A673 (cell line): ENCODE results near the gene KRT15. TPM values are rescaled to one million over a fixed set of nuclear protein-coding genes. Genes with fewer than 3 reads are reported as not detected.

Source experiments
- Bru-seq: library from RNA; stranded (reverse); fragments of 400-500 nt; gene quantifications from one replicate; lab custom pipeline; 2021; lab: Mats Ljungman, UMichigan
- BruChase-seq, 2 experiments: library from RNA; stranded (reverse); fragments of 400-500 nt; gene quantifications; one replicate each; lab custom pipeline; 2021; lab: Mats Ljungman, UMichigan
- BruUV-seq: library from RNA; stranded (reverse); fragments of 400-500 nt; replicated peaks from 2 replicates; lab custom pipeline; 2021; lab: Mats Ljungman, UMichigan
- CTCF ChIA-PET: fragments of 300-600 bp; sonication (Branson Sonifier 250); formaldehyde crosslinking; loops from one replicate; lab custom pipeline; 2022; ENCODE audit warnings: antibody characterized with exemption; lab: Charles Lee
- POLR2A ChIA-PET: fragments of 300-600 bp; sonication (Branson Sonifier 250); formaldehyde crosslinking; loops from one replicate; lab custom pipeline; 2022; ENCODE audit warnings: antibody characterized with exemption; ENCODE audit not compliant: low non-redundant PET; lab: Charles Lee
- DNase-seq: peaks from one replicate; pipeline ENCODE4 v3.0.0-alpha.2; 2015; ENCODE audit warnings: low spot score
- H3K27ac ChIP-seq: fragments of 200-600 bp; sonication (generic); 2 replicates; pipeline ENCODE4 v1.5.1; 2016; ENCODE audit warnings: mixed run types, low read depth, mild to moderate bottlenecking, mixed read lengths, antibody characterized with exemption, low read length; ENCODE audit not compliant: poor library complexity, severe bottlenecking
- H3K27me3 ChIP-seq: fragments of 200-600 bp; sonication (generic); replicated peaks from 2 replicates; pipeline ENCODE4 v1.6.1; 2017; ENCODE audit warnings: mixed run types, low read depth, mild to moderate bottlenecking, mixed read lengths, antibody characterized with exemption, low read length; ENCODE audit not compliant: insufficient read depth, poor library complexity
- H3K36me3 ChIP-seq: fragments of 200-600 bp; sonication (generic); 2 replicates; pipeline ENCODE4 v1.6.1; 2016; ENCODE audit warnings: mixed run types, mild to moderate bottlenecking, mixed read lengths, antibody characterized with exemption, low read length; ENCODE audit not compliant: insufficient read depth, poor library complexity, severe bottlenecking
- H3K4me1 ChIP-seq: fragments of 200-600 bp; sonication (generic); 2 replicates; pipeline ENCODE4 v1.6.1; 2017; ENCODE audit warnings: mixed run types, mild to moderate bottlenecking, mixed read lengths, antibody characterized with exemption, low read length; ENCODE audit not compliant: insufficient read depth, poor library complexity, severe bottlenecking
- H3K4me3 ChIP-seq: fragments of 200-600 bp; sonication (generic); 2 replicates; pipeline ENCODE4 v1.5.1; 2016; ENCODE audit warnings: low read depth, mixed run types, mild to moderate bottlenecking, mixed read lengths, low read length; ENCODE audit not compliant: poor library complexity, severe bottlenecking
- H3K9me3 ChIP-seq: fragments of 200-600 bp; sonication (generic); 2 replicates; pipeline ENCODE4 v1.6.1; 2016; ENCODE audit warnings: mixed run types, low read depth, mild to moderate bottlenecking, mixed read lengths, antibody characterized with exemption, low read length; ENCODE audit not compliant: poor library complexity, severe bottlenecking
- CTCF ChIP-seq: fragments of 300-800, 200-600 bp; sonication (generic); conservative IDR thresholded peaks from 2 replicates; pipeline ENCODE4 v1.5.1; 2017; ENCODE audit warnings: low read depth, mild to moderate bottlenecking, antibody characterized with exemption, low read length, moderate library complexity, mixed read lengths
- EZH2 ChIP-seq: fragments of 200-600 bp; sonication (generic); IDR thresholded peaks from 2 replicates; pipeline ENCODE4 v1.6.1; 2017; ENCODE audit warnings: borderline replicate concordance, low read depth, mild to moderate bottlenecking, mixed read lengths, antibody characterized with exemption, low read length; ENCODE audit not compliant: poor library complexity, severe bottlenecking
- intact Hi-C: fragments of 100-400 bp; cut with micrococcal nuclease; formaldehyde crosslinking; loops from one replicate; pipeline ENCODE4 v1.10.0; 2022; ENCODE audit not compliant: unreplicated experiment
- long read RNA-seq: library from polyadenylated mRNA; stranded (forward); transcript quantifications from one replicate; pipeline ENCODE4 v2.0.0, GENCODE V29; 2022
- total RNA-seq: library from RNA; stranded (reverse); gene quantifications from 2 replicates; pipeline ENCODE4 v1.2.3, GENCODE V29; 2021

KRT15 gene
- not detected in 2 replicates for total RNA-seq
- not detected for Bru-seq, nascent RNA
- BruChase-seq, experiment 1, labeled RNA remaining after a 2-hour chase: not detected
- BruChase-seq, experiment 2, labeled RNA remaining after a 6-hour chase: not detected
- long read RNA-seq: 0 reads

- H3K4me1 ChIP-seq: no peaks in the 10 kb centered on the region
- TF ChIP-seq CTCF (no peak), EZH2 (no peak)
- DNase-seq: no peak
- no peak within 1 kb of the TSS for H3K27ac ChIP-seq
- no TSS peak for BruUV-seq
- no peak within 1 kb of the TSS for H3K4me3 ChIP-seq
- no peaks in the 10 kb centered on the region for H3K27me3 ChIP-seq
- H3K9me3 ChIP-seq: no peaks in the 10 kb centered on the region
- intact Hi-C loops: no loop called here
- CTCF ChIA-PET: no interaction called here
- no peaks in the 10 kb centered on the region for H3K36me3 ChIP-seq
- POLR2A ChIA-PET: no interaction called here
Observed at GRCh38 chr17:41518789-41519449, at the start of gene KRT15. TSS of gene KRT15 (minus strand) at chr17:41518890. CDS start at chr17:41518827, 63 bp downstream.

- H3K4me3 ChIP-seq: no peak overlapping the region
- no peaks in the 10 kb centered on the region for H3K9me3 ChIP-seq
- no peak overlapping the region for H3K27ac ChIP-seq
- no peaks in the 10 kb centered on the region for H3K36me3 ChIP-seq
- intact Hi-C loops: no loop called here
- H3K27me3 ChIP-seq: no peaks in the 10 kb centered on the region
- no peaks in the 10 kb centered on the region for H3K4me1 ChIP-seq
- ChIA-PET CTCF (no interaction called here), POLR2A (no interaction called here)
- no TSS peak for BruUV-seq
- no peak for TF ChIP-seq CTCF
- no peak for TF ChIP-seq EZH2
- no peak for DNase-seq
Observed at GRCh38 chr17:41567317-41567716, 48.6 kb upstream of the KRT15 start.

DNA sequence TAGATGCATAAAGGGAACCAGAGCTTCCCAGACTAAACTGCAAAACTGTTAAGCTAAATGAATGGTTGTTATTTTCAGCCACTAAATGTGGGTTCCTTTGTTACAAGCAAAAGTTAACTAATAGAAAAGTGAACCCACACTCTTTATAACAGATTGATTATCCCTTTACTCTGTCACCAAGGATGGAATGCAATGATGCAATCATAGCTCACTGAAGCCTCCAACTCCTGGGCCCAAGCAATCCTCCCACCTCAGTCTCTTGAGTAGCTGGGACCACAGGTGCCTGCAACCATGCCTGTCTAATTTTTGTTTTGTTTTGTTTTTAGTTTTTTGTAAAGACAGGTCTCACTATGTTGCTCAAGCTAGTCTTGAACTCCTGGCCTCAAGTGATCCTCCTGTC lies 46.6 kb upstream of the KRT15 start:
- no peaks in the 10 kb centered on the region for H3K4me1 ChIP-seq
- CTCF ChIA-PET: no interaction called here
- no peaks in the 10 kb centered on the region for H3K9me3 ChIP-seq
- POLR2A ChIA-PET: no interaction called here
- no TSS peak for BruUV-seq
- intact Hi-C loops: no loop called here
- no peaks in the 10 kb centered on the region for H3K36me3 ChIP-seq
- H3K27ac ChIP-seq: no peak overlapping the region
- no peak overlapping the region for H3K4me3 ChIP-seq
- no peak for DNase-seq
- TF ChIP-seq EZH2 (no peak), CTCF (no peak)
- H3K27me3 ChIP-seq: no peaks in the 10 kb centered on the region
